C4-2B (cell line): ENCODE results near the gene SLC35B4.
"Not testable (repeated sequence)": the region's sequence is repeated elsewhere in the genome, so short reads cannot be mapped to it uniquely, and the experiment has no call there.

Experiments
- H3K27ac ChIP-seq: fragments of 450-650 bp; 2 replicates; pipeline ENCODE4 v1.5.1; 2017
- ZFX ChIP-seq: fragments of 450-650 bp; IDR thresholded peaks from 2 replicates; pipeline ENCODE4 v1.6.1; 2017
- TF ChIP-seq, protein P1 (sequence below): fragments of 450-650 bp; conservative IDR thresholded peaks from 2 replicates; pipeline ENCODE4 v1.5.1; 2017; ENCODE audit warnings: mild to moderate bottlenecking

SLC35B4 gene

DNA sequence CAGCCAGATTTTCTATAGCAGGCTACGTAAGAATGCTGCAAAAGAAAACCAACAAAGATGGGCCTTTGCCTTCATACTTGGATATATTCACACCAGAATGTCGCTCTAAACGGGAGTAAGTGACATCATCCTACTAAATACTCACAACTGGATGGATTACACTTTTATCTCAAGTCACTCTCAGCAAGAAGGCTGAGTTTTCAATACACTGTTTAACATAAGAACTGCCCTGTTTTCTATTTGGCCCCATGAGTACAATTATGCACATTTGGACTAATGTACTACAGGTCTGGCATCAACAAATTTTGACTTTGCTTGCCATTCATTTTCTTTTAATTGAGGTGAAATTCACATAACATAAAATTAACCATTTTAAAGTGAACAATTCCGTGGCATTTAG, 8.2 kb downstream of the SLC35B4 start:
- TF ChIP-seq, protein P1, sequence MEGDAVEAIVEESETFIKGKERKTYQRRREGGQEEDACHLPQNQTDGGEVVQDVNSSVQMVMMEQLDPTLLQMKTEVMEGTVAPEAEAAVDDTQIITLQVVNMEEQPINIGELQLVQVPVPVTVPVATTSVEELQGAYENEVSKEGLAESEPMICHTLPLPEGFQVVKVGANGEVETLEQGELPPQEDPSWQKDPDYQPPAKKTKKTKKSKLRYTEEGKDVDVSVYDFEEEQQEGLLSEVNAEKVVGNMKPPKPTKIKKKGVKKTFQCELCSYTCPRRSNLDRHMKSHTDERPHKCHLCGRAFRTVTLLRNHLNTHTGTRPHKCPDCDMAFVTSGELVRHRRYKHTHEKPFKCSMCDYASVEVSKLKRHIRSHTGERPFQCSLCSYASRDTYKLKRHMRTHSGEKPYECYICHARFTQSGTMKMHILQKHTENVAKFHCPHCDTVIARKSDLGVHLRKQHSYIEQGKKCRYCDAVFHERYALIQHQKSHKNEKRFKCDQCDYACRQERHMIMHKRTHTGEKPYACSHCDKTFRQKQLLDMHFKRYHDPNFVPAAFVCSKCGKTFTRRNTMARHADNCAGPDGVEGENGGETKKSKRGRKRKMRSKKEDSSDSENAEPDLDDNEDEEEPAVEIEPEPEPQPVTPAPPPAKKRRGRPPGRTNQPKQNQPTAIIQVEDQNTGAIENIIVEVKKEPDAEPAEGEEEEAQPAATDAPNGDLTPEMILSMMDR: no peak
- no peak for TF ChIP-seq ZFX
- no peak overlapping the region for H3K27ac ChIP-seq

- H3K27ac ChIP-seq: no peak overlapping the region
- TF ChIP-seq ZFX: no peak
- TF ChIP-seq, protein P1: no peak
These were observed 9.4 kb downstream of the SLC35B4 start for GRCh38 chr7:134307320-134307719.

DNA sequence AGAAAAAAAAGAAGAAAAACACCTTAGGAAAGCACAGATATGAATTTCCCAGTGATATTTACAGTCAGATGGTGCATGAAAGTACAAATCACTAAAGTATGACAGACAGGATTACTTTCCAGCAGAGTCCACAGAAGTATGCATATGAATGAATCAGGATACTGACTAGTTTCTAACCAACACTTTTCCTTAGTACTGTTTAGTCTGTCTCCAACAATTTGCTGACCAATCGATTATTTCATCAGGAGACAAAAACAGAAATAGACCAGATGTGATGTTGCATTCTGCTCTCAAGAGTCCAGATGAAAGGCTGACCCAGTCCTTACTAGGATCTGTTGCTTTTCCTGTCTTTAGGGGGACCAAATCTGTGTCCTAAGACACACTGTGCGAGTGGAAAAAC, 14.6 kb downstream of the SLC35B4 start:
- TF ChIP-seq, protein P1: no peak
- TF ChIP-seq ZFX: no peak

GRCh38 chr7:134301592-134301991, 15.1 kb downstream of the SLC35B4 start:
- TF ChIP-seq, protein P1: no peak
- no peak for TF ChIP-seq ZFX
- no peak overlapping the region for H3K27ac ChIP-seq

More for the DNA sequence above, 14.6 kb downstream of the SLC35B4 start:
- no peak overlapping the region for H3K27ac ChIP-seq

GRCh38 chr7:134300988-134301387, 15.7 kb downstream of the SLC35B4 start:
- TF ChIP-seq, protein P1: no peak
- H3K27ac ChIP-seq: no peak overlapping the region

DNA sequence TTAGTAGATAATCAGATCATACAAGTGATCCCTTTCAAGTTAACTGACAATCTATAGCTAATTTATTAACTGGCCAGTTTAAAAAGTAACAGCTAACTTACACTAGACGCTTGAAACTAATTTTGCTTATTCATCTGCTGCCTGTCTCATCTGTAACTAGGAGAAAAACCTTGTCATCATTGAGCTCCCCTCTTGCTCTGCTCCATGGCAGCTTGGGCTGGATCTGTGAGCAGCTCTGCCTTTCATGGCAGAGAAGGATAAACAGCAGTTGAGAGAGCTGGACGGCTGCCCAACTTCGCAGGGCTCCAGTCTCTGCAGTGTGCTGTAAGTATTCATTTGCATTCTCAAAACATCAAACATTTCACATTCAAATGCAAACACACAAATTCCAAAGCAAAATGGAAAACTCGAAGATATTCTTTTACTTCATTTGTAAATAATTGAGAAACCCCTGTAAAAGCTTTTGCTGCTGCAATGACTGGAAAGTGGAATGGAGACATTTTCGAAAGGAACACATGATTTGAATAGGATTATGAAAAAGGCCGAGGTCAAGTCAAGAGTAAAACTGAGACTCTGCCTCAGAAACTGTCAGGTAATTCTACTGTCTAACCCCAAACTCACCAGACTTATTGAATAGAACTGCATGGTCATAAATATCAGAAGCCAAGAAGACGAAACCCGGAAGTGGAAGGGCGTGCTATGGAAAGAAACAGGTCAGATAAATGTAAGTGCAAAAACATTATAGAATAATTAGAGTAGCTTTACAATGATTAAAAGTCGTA, 17.6 kb downstream of the SLC35B4 start:
- H3K27ac ChIP-seq: no peak overlapping the region
- TF ChIP-seq, protein P1: no peak
- no peak for TF ChIP-seq ZFX

GRCh38 chr7:134297489-134297888, 19.2 kb downstream of the SLC35B4 start:
- no peak for TF ChIP-seq ZFX
- TF ChIP-seq, protein P1: 0 out of 2 replicates have a peak, but pooled peaks have one; percentile 0
- no peak overlapping the region for H3K27ac ChIP-seq

DNA sequence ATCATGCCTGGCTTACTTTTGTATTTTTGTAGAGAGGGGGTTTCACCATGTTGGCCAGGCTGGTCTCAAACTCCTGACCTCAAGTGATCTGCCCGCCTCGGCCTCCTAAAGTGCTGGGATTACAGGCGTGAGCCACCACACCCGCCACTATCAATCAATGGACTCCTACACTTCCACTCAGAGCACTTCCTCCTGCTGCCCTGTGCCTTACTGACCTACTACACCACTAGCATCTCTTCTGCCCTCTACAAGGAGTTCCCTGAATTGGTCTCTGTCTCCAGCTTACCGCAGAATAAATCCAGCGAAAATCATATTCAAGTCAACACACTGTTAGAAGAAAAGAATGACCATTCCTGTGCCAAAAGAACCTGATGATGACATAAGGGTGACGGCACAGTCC, 20.7 kb downstream of the SLC35B4 start:
- H3K27ac ChIP-seq: not testable (repeated sequence)
